ENCODE results near the gene VILL.

- TF ChIP-seq YY1 (IDR thresholded peaks at IDR 0.05; ENCODE audit: low read depth) (no peak), JUND (IDR thresholded peaks at IDR 0.05) (no peak), GATA2 (CRISPR knock-in tag; IDR thresholded peaks at IDR 0.05) (no peak), GABPA (IDR thresholded peaks at IDR 0.05; ENCODE audit: low read depth) (no peak), POLR2AphosphoS5 (IDR thresholded peaks at IDR 0.05; ENCODE audit: low read depth, low read length) (no peak), TEAD4 (IDR thresholded peaks at IDR 0.05; ENCODE audit: borderline replicate concordance, insufficient read depth) (no peak), SIN3A (IDR thresholded peaks at IDR 0.05; ENCODE audit: borderline replicate concordance, low read depth, low read length) (no peak), RAD21 (IDR thresholded peaks at IDR 0.05; ENCODE audit: low read length) (no peak)
- TF ChIP-seq, protein P1, sequence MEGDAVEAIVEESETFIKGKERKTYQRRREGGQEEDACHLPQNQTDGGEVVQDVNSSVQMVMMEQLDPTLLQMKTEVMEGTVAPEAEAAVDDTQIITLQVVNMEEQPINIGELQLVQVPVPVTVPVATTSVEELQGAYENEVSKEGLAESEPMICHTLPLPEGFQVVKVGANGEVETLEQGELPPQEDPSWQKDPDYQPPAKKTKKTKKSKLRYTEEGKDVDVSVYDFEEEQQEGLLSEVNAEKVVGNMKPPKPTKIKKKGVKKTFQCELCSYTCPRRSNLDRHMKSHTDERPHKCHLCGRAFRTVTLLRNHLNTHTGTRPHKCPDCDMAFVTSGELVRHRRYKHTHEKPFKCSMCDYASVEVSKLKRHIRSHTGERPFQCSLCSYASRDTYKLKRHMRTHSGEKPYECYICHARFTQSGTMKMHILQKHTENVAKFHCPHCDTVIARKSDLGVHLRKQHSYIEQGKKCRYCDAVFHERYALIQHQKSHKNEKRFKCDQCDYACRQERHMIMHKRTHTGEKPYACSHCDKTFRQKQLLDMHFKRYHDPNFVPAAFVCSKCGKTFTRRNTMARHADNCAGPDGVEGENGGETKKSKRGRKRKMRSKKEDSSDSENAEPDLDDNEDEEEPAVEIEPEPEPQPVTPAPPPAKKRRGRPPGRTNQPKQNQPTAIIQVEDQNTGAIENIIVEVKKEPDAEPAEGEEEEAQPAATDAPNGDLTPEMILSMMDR (IDR thresholded peaks at IDR 0.05), result no peak
- TF ChIP-seq, protein P2, sequence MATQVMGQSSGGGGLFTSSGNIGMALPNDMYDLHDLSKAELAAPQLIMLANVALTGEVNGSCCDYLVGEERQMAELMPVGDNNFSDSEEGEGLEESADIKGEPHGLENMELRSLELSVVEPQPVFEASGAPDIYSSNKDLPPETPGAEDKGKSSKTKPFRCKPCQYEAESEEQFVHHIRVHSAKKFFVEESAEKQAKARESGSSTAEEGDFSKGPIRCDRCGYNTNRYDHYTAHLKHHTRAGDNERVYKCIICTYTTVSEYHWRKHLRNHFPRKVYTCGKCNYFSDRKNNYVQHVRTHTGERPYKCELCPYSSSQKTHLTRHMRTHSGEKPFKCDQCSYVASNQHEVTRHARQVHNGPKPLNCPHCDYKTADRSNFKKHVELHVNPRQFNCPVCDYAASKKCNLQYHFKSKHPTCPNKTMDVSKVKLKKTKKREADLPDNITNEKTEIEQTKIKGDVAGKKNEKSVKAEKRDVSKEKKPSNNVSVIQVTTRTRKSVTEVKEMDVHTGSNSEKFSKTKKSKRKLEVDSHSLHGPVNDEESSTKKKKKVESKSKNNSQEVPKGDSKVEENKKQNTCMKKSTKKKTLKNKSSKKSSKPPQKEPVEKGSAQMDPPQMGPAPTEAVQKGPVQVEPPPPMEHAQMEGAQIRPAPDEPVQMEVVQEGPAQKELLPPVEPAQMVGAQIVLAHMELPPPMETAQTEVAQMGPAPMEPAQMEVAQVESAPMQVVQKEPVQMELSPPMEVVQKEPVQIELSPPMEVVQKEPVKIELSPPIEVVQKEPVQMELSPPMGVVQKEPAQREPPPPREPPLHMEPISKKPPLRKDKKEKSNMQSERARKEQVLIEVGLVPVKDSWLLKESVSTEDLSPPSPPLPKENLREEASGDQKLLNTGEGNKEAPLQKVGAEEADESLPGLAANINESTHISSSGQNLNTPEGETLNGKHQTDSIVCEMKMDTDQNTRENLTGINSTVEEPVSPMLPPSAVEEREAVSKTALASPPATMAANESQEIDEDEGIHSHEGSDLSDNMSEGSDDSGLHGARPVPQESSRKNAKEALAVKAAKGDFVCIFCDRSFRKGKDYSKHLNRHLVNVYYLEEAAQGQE (IDR thresholded peaks at IDR 0.05; ENCODE audit: low read depth, low read length), result no peak
- TF ChIP-seq, protein P3, sequence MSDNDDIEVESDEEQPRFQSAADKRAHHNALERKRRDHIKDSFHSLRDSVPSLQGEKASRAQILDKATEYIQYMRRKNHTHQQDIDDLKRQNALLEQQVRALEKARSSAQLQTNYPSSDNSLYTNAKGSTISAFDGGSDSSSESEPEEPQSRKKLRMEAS (IDR thresholded peaks at IDR 0.05; ENCODE audit: low read depth), result no peak
- TF ChIP-seq, protein P4, sequence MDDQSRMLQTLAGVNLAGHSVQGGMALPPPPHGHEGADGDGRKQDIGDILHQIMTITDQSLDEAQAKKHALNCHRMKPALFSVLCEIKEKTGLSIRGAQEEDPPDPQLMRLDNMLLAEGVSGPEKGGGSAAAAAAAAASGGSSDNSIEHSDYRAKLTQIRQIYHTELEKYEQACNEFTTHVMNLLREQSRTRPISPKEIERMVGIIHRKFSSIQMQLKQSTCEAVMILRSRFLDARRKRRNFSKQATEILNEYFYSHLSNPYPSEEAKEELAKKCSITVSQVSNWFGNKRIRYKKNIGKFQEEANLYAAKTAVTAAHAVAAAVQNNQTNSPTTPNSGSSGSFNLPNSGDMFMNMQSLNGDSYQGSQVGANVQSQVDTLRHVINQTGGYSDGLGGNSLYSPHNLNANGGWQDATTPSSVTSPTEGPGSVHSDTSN (IDR thresholded peaks at IDR 0.05), result no peak
Measured at GRCh38 chr3:38019658-38020341, 29.2 kb downstream of the VILL start.

Measured in SK-N-SH (cell line).